ENCODE data around the gene LDLRAD4.

LDLRAD4 gene

GRCh38 chr18:13627639-13628038 is 409.1 kb downstream of the LDLRAD4 start:
- no peak for DNase-seq

- DNase-seq = peak; percentile 55
These were observed 409.7 kb downstream of the LDLRAD4 start for GRCh38 chr18:13628211-13628610.

GRCh38 chr18:13629841-13630715 is 411.5 kb downstream of the LDLRAD4 start:
- DNase-seq = peak; percentile 90

GRCh38 chr18:13630716-13631268 is 412.2 kb downstream of the LDLRAD4 start:
- DNase-seq = no peak

- no peak for DNase-seq
These were observed 415.1 kb downstream of the LDLRAD4 start for GRCh38 chr18:13633700-13634099.

- no peak for DNase-seq
These were observed 416.5 kb downstream of the LDLRAD4 start for GRCh38 chr18:13635046-13635445.

GRCh38 chr18:13638719-13639595 is 420.4 kb downstream of the LDLRAD4 start:
- no peak for DNase-seq

GRCh38 chr18:13640266-13640860 is 421.8 kb downstream of the LDLRAD4 start:
- DNase-seq = no peak

GRCh38 chr18:13641551-13642439 is 423.2 kb downstream of the LDLRAD4 start:
- peak; percentile 66 for DNase-seq

GRCh38 chr18:13642440-13642827 is 423.9 kb downstream of the LDLRAD4 start:
- no peak for DNase-seq

- DNase-seq = no peak
These were observed 424.7 kb downstream of the LDLRAD4 start for GRCh38 chr18:13643261-13643751.

GRCh38 chr18:13645093-13645492 is 426.5 kb downstream of the LDLRAD4 start:
- DNase-seq = no peak

GRCh38 chr18:13646633-13647032 is 428.1 kb downstream of the LDLRAD4 start:
- DNase-seq = no peak

- DNase-seq = no peak
These were observed 429.2 kb downstream of the LDLRAD4 start for GRCh38 chr18:13647761-13648160.

- DNase-seq = no peak
These were observed 431.1 kb downstream of the LDLRAD4 start for GRCh38 chr18:13649397-13650390.

- DNase-seq = no peak
These were observed 435.3 kb downstream of the LDLRAD4 start for GRCh38 chr18:13653746-13654433.

- DNase-seq = no peak
These were observed 439.4 kb downstream of the LDLRAD4 start for GRCh38 chr18:13657974-13658373.

- no peak for DNase-seq
These were observed 440.1 kb downstream of the LDLRAD4 start for GRCh38 chr18:13658436-13659204.

- no peak for DNase-seq
These were observed 441.9 kb downstream of the LDLRAD4 start for GRCh38 chr18:13660510-13660909.

All from hematopoietic multipotent progenitor cell treated with erythropoietin and hydrocortisone succinate and interleukin-3 and kit ligand, for 4 days (in vitro differentiated cells).